GM18508 (cell line): Measurements from ENCODE around the gene SDHA.
"Not testable (repeated sequence)": the region's sequence is repeated elsewhere in the genome, so short reads cannot be mapped to it uniquely, and the experiment has no call there.

ENCODE experiments used
- ATAC-seq: cut with Tn5 transposase; IDR thresholded peaks from one replicate; pipeline ENCODE4 v1.9.1; 2021; ENCODE audit warnings: moderate number of reproducible peaks; ENCODE audit not compliant: insufficient read depth, unreplicated experiment

SDHA gene

DNA sequence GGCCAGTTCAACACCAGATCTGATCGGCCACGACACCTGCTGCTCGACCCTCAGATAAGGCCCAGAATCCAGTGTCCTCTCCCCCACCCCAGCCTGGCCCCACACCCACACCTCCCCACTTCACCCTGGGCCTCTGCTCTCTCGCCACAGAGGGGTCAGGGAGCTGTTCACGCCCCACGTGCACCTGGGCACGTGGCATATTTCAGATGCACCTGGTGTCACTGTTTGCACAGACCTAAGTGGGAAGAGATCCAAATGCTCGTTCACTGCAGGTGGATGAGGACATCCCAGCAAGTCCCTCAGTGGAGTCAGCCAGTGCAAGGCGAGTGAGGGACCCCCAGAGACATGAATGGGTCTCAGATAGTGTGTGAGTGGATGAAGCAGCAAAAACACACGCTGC, 78.1 kb downstream of the SDHA start:
- not testable (repeated sequence) for ATAC-seq

DNA sequence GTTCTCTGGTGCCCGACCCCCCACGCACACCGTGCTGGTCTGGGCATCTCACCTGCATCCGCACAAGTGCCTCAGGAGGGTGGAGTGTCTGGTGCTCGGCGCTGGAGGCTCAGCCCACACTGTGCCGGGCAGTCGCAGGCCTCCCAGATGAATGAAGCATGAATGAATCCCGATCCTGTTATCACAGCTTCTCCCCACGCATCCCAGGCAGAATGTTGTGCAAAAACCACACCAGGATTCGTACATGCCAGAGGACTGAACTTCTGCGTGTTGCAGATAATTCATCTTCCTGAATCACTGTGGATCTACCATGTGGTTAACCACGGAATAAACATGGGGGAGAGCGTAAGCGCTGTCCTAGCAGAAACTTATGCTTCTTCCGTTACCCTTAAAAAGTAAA, 78.8 kb downstream of the SDHA start:
- not testable (repeated sequence) for ATAC-seq

DNA sequence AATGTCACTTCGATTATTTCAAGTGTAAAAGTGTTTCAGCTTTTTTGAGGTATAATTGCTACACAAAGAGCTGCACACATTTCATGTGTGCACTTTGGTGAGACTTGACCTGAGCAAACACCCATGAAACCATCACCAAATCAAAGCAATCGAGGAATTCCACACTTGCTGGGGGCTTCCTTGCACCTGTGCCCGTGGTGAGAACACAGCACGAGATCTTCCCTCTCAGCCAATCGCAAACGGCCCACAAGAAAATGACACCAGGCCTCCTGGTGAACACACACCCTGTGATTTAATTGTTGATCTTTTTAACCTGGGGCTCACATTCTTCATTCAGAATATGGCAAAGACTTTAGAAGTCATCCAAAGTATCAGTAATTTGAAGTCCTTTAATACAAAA, 79.3 kb downstream of the SDHA start:
- ATAC-seq: not testable (repeated sequence)

DNA sequence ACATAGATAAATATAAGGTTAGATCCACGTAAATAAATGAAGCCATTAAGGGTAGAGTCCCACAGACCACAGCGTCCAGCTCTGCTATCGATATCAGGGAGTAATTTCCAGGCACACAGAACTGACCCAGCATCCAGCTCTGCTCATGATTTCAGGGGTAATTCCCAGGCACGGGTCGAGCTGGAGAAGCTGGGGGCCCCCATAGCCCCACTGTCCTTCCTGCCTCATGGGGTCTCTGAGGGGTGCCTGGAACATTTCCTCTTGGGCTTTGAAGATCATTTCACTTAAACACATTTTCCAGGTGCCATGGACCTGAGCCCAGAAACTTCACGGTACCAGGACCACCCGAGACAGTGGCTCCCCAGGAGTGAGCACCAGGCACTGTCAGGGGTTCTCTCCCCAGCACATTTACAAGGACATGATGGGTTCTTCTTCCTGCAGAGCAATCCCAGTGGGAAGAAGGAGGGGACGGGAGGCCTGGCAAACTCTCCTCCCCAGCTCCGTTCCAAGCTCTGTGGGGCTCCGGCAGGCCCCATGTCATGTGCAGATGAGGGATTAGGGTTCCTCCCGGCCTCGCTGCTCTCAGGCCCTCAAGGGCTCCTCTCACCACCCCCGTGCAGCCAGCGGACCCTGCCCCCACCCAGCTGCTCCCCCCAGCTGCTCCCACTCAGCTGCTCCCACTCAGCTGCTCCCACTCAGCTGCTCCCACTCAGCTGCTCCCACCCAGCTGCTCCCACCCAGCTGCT, 80.0 kb downstream of the SDHA start:
- not testable (repeated sequence) for ATAC-seq

- ATAC-seq: no peak
Observed at GRCh38 chr5:298737-299125, 80.6 kb downstream of the SDHA start.

- ATAC-seq: not testable (repeated sequence)
Observed at GRCh38 chr5:299921-300320, 81.8 kb downstream of the SDHA start.

GRCh38 chr5:300691-301435, 82.7 kb downstream of the SDHA start:
- ATAC-seq: not testable (repeated sequence)

DNA sequence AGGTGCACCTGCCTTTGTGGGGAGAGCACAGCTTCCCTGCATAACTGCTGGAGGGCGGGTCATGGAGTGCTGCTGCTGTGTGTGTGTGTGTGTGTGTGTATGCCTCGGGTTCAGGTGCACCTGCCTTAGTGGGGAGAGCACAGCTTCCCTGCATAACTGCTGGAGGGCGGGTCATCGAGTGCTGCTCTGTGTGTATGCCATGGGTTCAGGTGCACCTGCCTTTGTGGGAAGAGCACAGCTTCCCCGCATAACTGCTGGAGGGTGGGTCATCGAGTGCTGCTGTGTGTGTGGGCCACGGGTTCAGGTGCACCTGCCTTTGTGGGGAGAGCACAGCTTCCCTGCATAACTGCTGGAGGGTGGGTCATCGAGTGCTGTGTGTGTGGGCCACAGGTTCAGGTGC, 84.3 kb downstream of the SDHA start:
- ATAC-seq: not testable (repeated sequence)

- no peak for ATAC-seq
Observed at GRCh38 chr5:302966-303365, 84.8 kb downstream of the SDHA start.

DNA sequence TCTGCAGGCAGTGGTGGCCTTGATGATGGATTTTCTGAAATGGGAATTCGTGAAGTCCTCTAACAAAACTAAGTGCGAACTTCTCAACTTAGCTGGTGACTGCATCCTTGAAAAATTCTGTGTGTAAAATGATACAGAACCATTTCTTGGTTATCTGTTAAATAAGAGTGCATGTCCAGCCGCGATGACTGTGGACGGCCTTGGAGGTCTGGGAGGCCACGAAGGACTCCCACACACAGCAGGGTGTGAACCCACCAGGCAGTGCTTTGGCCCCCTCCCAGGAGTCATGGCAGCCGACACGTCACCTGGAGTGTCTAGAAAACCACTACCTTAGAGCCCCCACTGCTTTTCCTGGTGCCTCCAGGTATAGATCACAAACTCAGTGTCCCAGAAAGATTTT, 85.6 kb downstream of the SDHA start:
- not testable (repeated sequence) for ATAC-seq

GRCh38 chr5:305050-305449, 86.9 kb downstream of the SDHA start:
- no peak for ATAC-seq

DNA sequence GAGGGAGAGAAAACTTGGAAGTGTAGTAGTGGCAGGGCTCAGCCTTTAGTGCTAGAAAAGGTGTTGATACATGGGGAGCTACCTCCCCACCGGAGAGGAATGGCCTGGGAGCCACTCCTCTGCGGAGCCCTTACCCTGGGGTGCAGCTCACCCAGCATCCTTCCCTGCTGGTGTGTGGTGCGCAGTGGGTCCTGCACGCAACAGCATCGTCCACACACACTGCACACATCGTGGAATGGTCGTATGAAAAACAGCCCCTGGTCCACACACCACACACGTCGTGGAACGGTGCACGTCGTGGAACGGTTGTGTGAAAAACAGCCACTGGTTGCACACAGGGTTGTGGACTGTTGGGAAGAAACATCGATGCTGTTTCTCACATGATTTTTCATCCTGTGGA, 87.3 kb downstream of the SDHA start:
- no peak for ATAC-seq

- no peak for ATAC-seq
Observed at GRCh38 chr5:306011-306805, 88.1 kb downstream of the SDHA start.
